SIG-M5 (cell line): ENCODE results near the gene TM9SF4.

Source experiments
- DNase-seq: peaks from one replicate; lab custom pipeline; 2025; lab: John Stamatoyannopoulos, UW

Gene TM9SF4

GRCh38 chr20:32208499-32209154 lies 99.1 kb downstream of the TM9SF4 start:
- no peak for DNase-seq

GRCh38 chr20:32209850-32210605 lies 100.5 kb downstream of the TM9SF4 start:
- DNase-seq, result no peak

GRCh38 chr20:32213870-32214269 lies 104.4 kb downstream of the TM9SF4 start:
- no peak for DNase-seq

- no peak for DNase-seq
These were observed 105.6 kb downstream of the TM9SF4 start for GRCh38 chr20:32215147-32215546.

GRCh38 chr20:32215729-32216128 lies 106.2 kb downstream of the TM9SF4 start:
- no peak for DNase-seq

DNA sequence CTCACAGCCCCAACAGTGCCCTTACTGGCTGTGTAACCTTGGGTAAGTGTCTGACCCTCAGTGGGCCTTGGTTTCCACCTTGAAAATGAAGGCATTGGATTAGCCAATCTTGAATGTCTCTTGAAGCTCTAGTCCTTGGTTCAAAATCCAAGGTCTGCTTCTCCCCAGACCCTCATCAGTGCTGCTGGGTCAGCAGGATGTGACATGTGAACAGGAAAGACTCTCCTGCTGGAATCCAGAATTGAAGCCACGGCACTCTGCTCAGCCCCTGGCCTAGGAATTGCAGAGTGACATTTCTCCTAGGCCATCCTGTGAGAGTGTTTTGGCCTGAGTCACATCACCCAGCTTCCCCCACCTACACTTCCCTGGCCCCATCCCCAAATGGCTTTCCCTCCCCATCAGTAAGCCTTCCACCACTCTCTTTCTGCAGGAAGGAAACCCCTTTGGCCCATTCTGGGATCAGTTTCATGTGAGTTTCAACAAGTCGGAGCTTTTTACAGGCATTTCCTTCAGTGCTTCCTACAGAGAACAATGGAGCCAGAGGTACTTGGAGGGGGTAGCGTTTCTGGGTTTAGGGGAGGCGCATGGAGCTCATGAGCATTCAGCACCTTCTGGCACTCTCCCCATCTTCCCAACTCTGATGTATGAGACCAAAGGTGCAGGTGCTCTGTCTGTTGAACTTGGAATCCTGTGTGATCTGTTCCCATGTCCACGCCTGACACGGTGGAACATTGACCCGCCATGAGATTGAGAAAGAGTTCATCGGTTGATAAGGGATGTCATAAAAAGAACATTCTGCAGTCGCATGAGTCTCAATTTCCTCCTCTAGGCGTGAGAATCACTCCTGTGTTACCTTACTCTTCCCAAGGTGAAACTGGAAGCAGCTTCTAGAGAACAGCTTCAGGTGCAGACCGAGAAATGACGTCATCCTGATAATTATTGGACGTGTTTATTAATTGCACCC lies 106.9 kb downstream of the TM9SF4 start:
- DNase-seq, result no peak
